Osteoblast (primary cell): ENCODE measurements around the gene DIP2B. TPM values are rescaled to one million over a fixed set of nuclear protein-coding genes. Genes with fewer than 3 reads are reported as not detected.

Experiments
- DNase-seq: peaks from one replicate; pipeline ENCODE4 v3.0.0; 2011; ENCODE audit warnings: low spot score, mixed read lengths; ENCODE audit not compliant: insufficient read length; ENCODE audit errors: missing footprints
- H2AFZ ChIP-seq: 2 replicates; pipeline ENCODE4 v1.6.0; 2011; ENCODE audit warnings: mild to moderate bottlenecking, low read length
- H3K27ac ChIP-seq: 2 replicates; pipeline ENCODE4 v1.5.1; 2011; ENCODE audit warnings: mild to moderate bottlenecking, low read depth, low read length, moderate library complexity
- H3K27me3 ChIP-seq: 2 replicates; pipeline ENCODE4 v1.6.0; 2012; ENCODE audit warnings: mild to moderate bottlenecking, control low read depth, inconsistent platforms, low read length, moderate library complexity; ENCODE audit not compliant: insufficient read depth
- H3K36me3 ChIP-seq: 2 replicates; pipeline ENCODE4 v1.5.1; 2011; ENCODE audit warnings: mild to moderate bottlenecking, low read length, control low read depth, moderate library complexity; ENCODE audit not compliant: insufficient read depth
- H3K4me1 ChIP-seq: 2 replicates; pipeline ENCODE4 v1.5.1; 2011; ENCODE audit warnings: mild to moderate bottlenecking, low read length, control low read depth, moderate library complexity; ENCODE audit not compliant: insufficient read depth
- H3K4me2 ChIP-seq: 2 replicates; pipeline ENCODE4 v1.6.0; 2011; ENCODE audit warnings: mild to moderate bottlenecking, low read length; ENCODE audit not compliant: insufficient read depth
- H3K4me3 ChIP-seq: fragments of 200-600 bp; sonication (generic); 3 replicates; pipeline ENCODE4 v1.5.1; 2012; ENCODE audit warnings: mild to moderate bottlenecking, low read length, inconsistent platforms; ENCODE audit not compliant: insufficient read depth
- H3K79me2 ChIP-seq: 2 replicates; pipeline ENCODE4 v1.6.0; 2012; ENCODE audit warnings: mild to moderate bottlenecking, low read length, control low read depth, inconsistent platforms; ENCODE audit not compliant: insufficient read depth
- H3K9me3 ChIP-seq: 2 replicates; pipeline ENCODE4 v1.5.1; 2011; ENCODE audit warnings: low read depth, low read length, control low read depth
- H4K20me1 ChIP-seq: 2 replicates; pipeline ENCODE4 v1.6.0; 2012; ENCODE audit warnings: mild to moderate bottlenecking, low read length, control low read depth; ENCODE audit not compliant: insufficient read depth
- CTCF ChIP-seq: IDR thresholded peaks from 2 replicates; pipeline ENCODE4 v1.5.1; 2011; ENCODE audit warnings: mild to moderate bottlenecking, low read depth, low read length, moderate library complexity; ENCODE audit errors: extremely low read depth
- total RNA-seq: library from RNA; depleted of rRNA; stranded (reverse); fragments of >200 nt; gene quantifications from 2 replicates; pipeline ENCODE4 v1.2.3, GENCODE V29; 2012

The DIP2B gene
- total RNA-seq, 1 donor = 28.2 TPM

- Histone ChIP-seq H3K36me3 (no peaks in the 10 kb centered on the region), H3K4me3 (no peak overlapping the region), H3K27ac (no peak overlapping the region), H4K20me1 (no peaks in the 10 kb centered on the region), H3K79me2 (peaks cover 28% of the 10 kb centered on the region), H3K4me2 (no peak overlapping the region), H2AFZ (no peak overlapping the region), H3K4me1 (peaks cover 23% of the 10 kb centered on the region), H3K27me3 (no peaks in the 10 kb centered on the region), H3K9me3 (no peaks in the 10 kb centered on the region)
- DNase-seq = no peak
- no peak for TF ChIP-seq CTCF
These were observed 94.7 kb downstream of the DIP2B start for GRCh38 chr12:50599366-50600095.

GRCh38 chr12:50600364-50600763 is 95.6 kb downstream of the DIP2B start:
- Histone ChIP-seq H4K20me1 (no peaks in the 10 kb centered on the region), H3K27me3 (no peaks in the 10 kb centered on the region), H3K4me3 (no peak overlapping the region), H3K4me1 (peaks cover 23% of the 10 kb centered on the region), H3K36me3 (no peaks in the 10 kb centered on the region), H3K9me3 (no peaks in the 10 kb centered on the region), H3K27ac (no peak overlapping the region), H3K79me2 (peaks cover 29% of the 10 kb centered on the region), H3K4me2 (no peak overlapping the region), H2AFZ (no peak overlapping the region)
- no peak for TF ChIP-seq CTCF
- no peak for DNase-seq

- Histone ChIP-seq H3K27ac (no peak overlapping the region), H3K36me3 (no peaks in the 10 kb centered on the region), H3K4me1 (peaks cover 9% of the 10 kb centered on the region), H3K4me2 (no peak overlapping the region), H2AFZ (no peak overlapping the region), H4K20me1 (no peaks in the 10 kb centered on the region), H3K27me3 (no peaks in the 10 kb centered on the region), H3K79me2 (peaks cover 36% of the 10 kb centered on the region), H3K9me3 (no peaks in the 10 kb centered on the region), H3K4me3 (no peak overlapping the region)
- TF ChIP-seq CTCF = no peak
- DNase-seq = peak; percentile 77
These were observed 99.2 kb downstream of the DIP2B start for GRCh38 chr12:50603817-50604639.

GRCh38 chr12:50604640-50604920 is 99.8 kb downstream of the DIP2B start:
- Histone ChIP-seq H3K36me3 (no peaks in the 10 kb centered on the region), H3K4me3 (no peak overlapping the region), H2AFZ (no peak overlapping the region), H3K27me3 (no peaks in the 10 kb centered on the region), H3K4me2 (no peak overlapping the region), H3K79me2 (peaks cover 36% of the 10 kb centered on the region), H3K9me3 (no peaks in the 10 kb centered on the region), H3K27ac (no peak overlapping the region), H4K20me1 (no peaks in the 10 kb centered on the region), H3K4me1 (peaks cover 9% of the 10 kb centered on the region)
- no peak for DNase-seq
- no peak for TF ChIP-seq CTCF
